Stimulated activated naive CD8-positive, alpha-beta T cell treated with anti-CD3 and anti-CD28 coated beads, Interleukin-15, Interleukin-2, amounts not matched to agents 100 U/mL and 50 U/mL, for 24 hours (primary cell): ENCODE measurements around the gene PPP6R3.
"Not testable (repeated sequence)": the region's sequence is repeated elsewhere in the genome, so short reads cannot be mapped to it uniquely, and the experiment has no call there.

Experiments used
- ATAC-seq: fragments of 150-1000 bp; cut with Tn5 transposase; one replicate; pipeline ENCODE4 v1.10.0; 2021
- DNase-seq: peaks from one replicate; pipeline ENCODE4 v3.0.0; 2021

PPP6R3 gene

DNA sequence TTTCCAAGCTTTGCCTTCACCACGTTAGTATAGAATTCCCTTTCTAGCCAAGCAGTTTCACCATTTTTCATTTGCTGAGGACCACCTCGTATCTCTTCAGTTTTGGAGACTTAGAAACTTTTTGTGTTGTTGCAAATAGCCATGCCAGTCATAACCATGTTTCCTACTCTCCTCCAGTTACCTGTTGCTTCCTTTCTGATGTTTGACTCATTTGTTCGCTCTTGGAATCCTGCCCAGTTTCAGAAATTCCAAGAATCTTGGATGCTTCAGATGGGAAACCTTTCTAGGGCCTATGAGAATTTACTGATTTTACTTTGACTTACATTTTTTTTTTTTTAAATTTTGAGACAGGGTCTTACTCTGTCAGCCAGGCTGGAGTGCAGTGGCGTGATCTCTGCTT is 65.4 kb downstream of the PPP6R3 start:
- ATAC-seq (no peak), DNase-seq (no peak)

DNA sequence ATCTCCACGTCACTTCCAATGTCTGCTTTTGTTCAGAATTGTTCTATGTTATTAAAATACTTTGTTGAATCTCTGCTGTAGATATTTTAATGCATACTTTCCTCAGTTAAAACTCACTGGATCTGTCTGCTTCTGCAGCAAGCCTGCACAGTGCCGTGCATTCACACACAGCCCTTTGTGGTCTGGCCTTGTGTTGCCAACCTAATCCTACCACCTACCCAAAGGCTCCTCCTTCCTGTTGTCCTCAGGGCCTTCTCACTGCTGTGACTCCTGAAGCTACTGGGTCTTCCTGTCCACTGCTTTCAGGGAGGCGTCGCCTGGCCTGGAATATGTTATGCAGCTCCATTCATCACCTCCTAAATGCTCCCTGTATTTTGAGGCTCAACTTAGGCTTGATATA is 67.0 kb downstream of the PPP6R3 start:
- DNase-seq (no peak), ATAC-seq (no peak)

DNA sequence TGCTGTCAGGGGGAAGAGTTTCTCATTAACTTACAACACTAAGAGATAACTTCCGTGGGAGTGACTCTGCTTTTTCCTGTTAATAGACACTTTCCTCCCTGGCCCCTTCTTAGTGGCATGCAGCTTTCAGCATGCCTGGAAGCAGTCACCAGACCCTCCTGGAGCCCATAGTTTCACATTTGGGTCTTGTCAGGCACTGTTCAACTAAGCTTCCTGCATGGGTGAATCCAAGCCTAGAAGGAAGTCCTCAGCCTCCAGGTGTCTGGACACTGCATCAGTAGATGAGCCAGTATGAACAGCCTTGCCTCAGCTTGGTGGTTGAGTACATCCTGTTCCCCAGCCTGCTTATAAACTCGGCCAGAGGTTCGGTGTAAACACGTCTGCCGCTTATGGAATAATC is 68.1 kb downstream of the PPP6R3 start:
- ATAC-seq (peak; percentile 23), DNase-seq (no peak)

DNA sequence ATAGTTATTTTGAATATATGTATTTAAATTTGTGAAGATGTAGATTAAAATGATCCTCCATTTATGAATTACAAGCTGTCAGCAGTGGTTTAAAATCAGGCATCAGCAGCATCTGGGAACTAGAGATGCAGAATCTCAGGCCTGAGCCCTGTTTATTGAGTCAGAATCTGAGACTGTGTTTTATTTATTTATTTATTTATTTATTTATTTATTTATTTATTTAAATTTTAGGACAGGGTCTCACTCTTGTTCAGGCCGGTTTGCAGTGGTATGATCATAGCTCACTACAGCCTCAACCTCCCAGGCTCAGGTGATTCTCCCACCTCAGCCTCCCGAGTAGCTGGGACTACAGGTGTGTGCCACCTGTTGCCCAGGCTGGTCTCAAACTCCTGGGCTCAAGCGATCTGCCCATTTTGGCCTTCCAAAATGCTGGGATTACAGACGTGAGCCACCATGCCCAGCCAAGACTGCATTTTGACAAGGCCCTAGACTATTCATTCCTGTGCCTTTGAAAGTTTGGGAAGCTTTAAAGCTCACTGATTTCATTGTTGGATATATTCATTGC is 70.7 kb downstream of the PPP6R3 start:
- DNase-seq (no peak), ATAC-seq (no peak)

DNA sequence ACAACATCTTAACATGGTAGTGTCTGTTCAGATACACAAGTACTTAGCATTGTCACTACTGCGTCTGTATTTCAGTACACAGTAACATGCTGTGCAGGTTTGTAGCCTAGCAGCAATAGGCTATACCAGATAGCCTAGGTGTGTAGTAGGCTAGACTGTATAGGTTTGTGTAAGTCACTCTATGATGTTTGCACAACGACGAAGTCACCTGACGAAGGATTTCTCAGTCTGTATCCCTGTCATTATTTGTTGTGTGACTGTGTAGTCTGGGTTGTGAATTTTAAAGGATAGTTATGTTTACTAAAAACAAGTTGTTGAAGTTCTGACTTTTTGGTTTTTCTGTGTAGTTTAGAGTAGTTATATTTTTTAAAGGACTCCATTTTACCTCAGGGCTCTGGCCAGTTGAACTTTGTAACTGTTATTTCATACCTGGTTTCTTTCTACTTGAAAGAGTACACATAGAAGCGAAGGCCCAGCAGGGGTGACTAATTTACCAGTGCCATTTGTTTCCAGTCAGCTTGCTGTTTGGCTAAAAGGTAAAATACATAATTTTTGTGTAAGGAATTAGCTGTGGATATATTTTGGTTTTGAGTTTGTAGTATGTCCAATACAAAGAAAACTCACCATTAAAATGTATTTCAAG is 72.3 kb downstream of the PPP6R3 start:
- ATAC-seq: no peak

DNA sequence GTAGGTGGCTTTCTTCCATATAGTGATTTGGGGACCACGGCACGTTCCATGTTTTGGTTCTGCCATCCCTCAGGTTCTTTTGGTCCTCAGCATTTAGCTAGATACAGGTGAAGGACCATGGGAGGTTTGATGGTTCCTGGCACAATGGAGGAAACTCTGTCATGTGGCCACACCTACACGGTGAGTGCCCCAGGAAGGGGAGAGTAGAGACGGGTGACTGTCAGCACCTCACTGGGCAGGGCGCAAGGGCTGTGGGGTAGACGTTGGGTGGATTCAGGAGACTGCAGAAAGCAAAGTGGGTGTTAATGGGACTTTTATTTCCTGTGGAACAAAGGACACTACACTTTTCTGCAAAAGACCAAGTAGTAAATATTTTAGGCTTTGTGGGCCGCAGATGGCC is 73.4 kb downstream of the PPP6R3 start:
- DNase-seq: no peak
- no peak for ATAC-seq

More for the DNA sequence above, 72.3 kb downstream of the PPP6R3 start:
- no peak for DNase-seq

DNA sequence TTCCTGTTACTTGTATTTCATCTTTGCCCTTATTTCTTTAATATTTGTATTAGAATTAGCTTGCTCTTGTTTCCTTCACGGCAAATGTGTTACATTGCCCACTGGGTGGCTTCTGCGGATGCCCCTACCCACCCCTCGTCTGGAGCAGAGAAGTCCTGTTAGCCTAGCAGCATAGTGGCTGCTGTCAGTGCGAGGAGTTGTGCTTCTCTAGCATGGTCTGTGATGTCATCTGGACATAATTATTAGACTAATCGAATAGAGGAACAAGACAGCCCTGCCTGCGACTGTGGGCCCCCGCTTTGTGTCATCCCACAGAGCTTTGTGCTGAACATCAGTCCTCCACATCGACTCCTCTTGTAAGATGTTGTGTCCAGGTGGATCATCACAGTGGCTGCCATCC is 74.5 kb downstream of the PPP6R3 start:
- no peak for DNase-seq
- ATAC-seq: no peak

DNA sequence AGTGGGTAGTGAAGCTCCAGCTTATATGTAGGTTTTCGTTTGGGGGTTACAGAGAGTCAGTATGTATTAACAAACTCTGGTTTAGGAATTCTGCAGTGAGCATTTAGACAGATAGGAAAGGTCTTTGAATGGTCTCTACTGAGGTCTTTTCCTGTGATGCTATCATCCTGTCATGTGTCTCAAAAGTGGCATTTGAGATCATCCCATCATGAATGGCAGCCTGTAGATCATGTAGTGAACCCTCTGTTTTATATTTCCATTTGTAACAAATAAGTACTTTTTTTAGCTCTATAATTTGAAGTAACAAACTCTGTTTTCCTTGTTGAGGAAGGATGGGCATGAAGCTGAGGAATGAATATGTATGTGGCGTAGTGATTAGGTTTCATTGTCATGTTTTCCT is 76.2 kb downstream of the PPP6R3 start:
- DNase-seq: no peak
- ATAC-seq: no peak

DNA sequence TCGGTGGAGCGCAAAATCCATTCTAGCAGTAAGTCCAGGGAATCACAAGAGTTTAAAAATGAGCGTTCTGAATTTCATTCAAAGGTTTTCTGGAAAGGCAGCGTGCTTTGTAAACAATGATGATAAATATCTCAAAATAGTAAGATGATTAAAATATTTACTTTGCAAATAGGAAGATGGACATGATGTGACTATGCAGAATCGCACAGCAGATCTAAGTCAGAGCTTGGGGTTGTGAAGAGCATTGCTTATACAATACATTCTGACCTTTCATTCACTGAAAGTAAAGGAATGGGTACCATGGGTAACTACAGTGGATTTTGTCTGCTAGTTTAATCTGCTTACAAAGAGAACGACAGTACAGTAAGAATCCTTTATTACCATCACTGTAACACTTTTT is 77.5 kb downstream of the PPP6R3 start:
- ATAC-seq (no peak), DNase-seq (no peak)

DNA sequence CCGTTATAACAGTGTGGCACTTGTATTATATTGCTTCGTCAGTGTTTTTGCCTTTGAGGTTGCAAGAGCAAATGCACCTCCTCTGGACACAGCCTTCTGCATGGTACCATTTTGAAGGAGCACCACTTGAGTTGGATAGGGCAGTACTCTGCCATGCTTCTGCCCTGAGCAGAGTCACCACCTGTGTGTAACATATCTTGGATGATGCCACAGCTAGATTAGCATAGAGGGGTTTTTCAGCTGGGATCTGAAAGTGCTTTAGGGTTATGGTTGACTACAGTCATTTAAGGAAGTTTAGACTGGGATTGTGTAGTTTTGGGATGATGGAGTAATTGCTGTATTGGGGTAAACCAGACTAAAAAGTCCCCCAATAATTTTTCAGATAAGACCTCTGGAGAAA is 78.8 kb downstream of the PPP6R3 start:
- ATAC-seq (no peak), DNase-seq (no peak)

DNA sequence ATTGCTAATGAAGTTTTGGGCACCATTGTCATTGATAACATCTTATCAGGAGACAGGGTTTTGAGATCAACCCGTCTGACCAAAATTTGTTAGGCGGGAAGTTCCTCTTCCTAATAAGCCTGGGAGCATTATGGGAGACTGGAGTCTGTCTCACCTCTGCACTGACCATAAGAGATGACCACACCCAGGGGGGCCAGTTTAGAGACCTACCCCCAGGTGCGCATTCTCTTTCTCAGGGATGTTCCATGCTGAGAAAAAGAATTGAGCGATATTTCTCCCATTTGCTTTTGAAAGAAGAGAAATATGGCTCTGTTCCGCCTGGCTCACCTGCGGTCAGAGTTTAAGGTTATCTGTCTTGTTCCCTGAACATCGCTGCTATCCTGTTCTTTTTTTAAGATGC is 80.0 kb downstream of the PPP6R3 start:
- ATAC-seq, DNase-seq: not testable (repeated sequence)

DNA sequence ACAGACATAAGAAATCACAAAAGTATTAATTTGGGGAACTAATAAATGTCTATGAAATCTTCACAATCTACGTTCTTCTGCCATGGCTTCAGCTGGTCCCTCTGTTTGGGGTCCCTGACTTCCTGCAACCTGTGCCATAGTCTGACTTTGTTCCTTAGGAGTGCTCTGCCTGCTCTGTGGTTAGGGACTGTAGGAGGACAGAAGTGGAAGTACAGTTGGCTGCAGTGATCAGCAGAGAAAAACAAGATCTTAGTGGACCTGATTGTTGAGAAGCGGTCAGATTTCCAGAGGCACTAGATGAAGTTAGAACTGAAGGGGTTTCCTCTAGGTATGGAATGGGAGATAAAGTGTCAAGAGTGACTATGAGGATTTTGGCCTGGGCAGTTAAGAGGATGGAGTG is 80.6 kb downstream of the PPP6R3 start:
- ATAC-seq: no peak

DNA sequence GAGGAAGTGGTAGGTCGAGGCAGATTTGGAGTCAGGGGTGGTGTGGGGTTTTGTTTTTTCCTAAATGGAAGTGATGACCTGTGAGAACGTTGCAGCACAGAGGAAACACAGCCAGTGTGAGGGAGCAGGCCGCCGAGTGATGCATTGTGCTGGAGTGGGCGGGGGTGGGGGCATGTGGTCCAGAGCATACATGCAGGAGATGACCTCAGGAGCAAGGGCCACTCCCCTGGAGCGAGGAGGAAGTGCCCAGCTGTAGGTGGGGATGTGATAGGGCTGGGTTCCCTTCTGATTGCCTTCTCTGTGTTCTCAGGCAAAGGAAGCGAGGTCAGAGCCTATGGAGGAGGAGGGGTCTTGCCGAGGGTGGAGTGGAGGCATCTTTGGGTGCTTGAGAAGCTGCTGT is 81.4 kb downstream of the PPP6R3 start:
- ATAC-seq: no peak
- no peak for DNase-seq

More for the DNA sequence above, 80.6 kb downstream of the PPP6R3 start:
- DNase-seq: no peak

DNA sequence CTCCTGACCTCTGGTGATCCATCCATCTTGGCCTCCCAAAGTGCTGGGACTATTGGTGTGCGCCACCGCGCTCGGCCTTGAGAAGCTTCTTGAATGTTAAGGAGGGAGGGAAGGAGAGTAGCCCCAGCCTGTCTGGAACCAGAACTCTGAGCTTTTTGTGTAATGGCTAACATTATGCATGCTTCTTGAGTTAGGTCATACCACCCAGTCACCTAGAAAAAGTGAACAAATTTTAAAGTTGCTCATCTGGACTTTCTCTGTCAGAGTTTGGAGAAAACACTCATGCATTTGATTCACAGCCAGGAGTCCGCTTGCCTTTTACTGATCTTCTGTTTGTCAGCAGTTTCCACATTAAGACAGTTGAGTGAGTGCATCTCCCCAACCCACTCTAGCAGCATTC is 82.1 kb downstream of the PPP6R3 start:
- no peak for ATAC-seq
- DNase-seq: no peak

DNA sequence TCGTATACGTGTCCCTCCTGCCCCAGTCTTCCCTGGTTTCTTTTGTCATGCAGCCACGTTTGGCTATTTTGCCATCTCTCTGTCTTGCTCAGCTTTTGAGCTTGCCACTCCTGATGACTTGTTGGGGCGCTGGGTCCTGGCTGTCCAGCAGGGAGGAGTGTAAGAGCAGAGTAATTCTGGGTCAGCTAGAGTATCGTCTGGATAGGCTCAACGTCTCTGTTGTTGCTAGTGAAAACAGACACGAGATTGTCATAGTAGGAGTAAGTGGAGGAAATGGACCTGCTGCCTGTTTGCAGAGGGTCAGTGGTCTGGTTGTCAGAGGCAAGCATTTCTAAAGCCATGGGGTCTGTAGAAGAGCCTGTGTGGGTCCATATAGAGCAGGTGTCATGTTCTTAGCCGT is 83.0 kb downstream of the PPP6R3 start:
- no peak for DNase-seq
- no peak for ATAC-seq

DNA sequence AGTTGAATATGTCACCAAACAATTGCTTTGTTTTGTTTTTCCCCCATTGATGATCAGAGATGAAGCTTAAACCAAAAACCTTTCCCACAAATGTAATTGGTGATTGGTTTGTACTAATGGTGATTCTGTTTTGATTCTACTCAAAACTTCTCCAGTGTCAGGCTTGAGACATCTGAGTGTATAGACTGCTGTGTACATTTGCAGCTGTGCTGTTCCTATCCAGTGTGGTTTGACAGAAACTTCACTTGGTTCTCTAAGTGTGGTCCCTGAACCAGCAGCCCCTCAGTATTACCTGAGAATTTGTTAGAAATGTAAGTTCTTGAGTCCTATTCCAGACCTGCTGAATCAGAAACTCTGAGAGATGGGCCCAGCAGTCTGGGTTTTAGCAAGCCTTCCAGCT is 84.8 kb downstream of the PPP6R3 start:
- ATAC-seq (no peak), DNase-seq (no peak)

DNA sequence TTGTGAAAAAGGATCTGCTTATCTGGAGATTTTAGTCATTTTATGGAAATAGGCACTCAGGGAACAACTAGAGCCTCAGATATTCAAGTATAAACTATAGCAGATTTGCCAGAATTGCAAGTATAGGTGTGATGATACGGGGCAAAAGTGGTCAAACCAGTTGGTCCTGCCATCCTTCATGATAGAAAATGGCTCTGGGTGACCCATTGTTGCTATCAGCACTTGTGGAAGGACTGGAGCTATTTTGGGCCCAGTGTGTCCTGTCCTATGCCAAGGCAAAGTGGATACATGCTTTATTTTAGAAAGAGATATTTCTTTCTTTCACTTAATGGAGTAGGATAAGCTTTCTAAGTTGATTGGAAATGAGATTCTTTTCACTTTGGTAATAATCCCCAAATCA is 85.2 kb downstream of the PPP6R3 start:
- ATAC-seq: no peak
- DNase-seq: no peak

DNA sequence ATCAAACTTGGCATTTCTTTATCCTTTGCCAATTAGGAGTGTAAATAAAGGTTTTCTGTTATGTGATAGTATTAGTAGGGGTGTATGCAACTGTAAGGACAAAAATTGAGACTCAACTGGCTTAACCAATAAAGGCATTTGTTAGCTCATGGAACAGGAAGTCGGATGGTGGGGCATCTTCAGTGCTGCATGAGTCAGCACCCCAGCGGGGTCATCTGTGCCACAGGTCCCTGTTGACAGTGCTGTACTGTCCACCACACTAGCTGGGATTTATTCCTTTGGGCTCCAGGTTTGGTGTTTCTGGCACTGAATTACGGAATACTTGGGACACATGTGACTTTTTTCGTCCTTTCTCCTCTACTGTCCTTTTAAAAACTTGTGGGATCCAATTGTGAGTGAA is 86.0 kb downstream of the PPP6R3 start:
- ATAC-seq: peak; percentile 55
- no peak for DNase-seq

DNA sequence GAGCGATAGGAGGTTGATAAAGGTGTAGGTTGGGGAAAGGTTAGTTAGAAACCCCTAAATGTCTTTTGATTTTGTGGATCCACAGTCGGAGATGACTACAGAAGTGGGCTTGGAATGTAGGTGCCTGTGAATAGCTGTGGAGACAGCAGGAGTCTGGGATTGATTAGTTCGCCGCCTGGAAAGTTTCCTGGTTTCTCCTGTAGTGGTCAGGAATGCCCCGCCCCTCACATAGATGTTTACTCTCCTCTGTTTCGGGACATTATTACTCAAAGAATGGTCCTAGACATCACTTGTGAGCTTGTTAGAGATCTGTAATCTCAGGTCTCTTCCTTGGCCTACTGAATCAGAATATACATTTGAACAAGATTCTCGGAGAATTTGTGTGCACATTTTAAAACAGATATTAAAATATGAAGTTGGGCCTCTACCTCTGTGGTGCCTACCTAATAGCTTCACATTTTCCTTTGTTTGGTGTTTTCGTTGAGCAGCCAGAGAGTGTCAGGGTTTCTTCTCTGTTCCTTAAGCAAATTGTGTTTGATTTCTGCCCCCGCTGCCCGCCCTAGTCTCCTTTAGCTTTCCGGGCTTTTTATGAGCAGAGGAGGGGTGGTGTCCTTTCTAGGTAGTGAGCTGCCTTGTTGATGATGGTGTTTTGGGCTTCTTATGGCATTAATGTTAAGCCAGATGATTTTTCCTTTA is 89.4 kb downstream of the PPP6R3 start:
- DNase-seq: peak; percentile 14
- peak; percentile 16 for ATAC-seq

DNA sequence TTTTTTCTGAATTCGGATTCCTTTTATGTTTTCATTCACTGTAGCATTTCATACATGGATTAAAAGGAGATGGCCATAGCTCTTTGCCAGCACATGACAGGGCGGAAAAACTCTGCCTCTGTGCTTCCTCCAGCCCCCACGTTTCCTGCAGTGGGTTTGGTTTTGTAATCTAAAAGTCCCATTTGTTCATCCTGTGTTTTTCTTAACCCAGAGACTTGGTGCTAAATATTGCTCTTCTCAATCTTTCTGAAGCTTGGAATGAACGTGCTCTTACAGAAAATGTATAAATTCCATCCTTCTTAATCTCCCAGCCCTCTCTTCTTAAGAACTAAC is 89.9 kb downstream of the PPP6R3 start:
- DNase-seq (peak; percentile 49), ATAC-seq (peak; percentile 48)

DNA sequence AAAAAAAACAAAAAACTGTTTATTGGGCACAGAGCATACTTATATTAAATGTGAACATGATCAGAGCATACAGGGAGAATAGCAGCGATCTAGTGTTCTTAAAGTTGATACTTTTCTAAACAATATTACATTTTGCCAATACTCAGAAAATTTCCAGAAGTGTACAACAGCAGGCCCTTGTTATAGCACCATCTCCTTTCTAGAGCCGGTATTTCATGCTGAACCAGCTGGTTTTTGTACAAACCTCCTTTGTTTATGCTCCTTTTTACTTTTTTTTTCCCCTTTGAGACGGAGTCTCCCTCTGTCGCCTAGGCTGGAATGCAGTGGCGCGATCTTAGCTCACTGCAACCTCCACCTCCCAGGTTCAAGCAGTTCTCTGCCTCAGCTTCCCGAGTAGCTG is 90.7 kb downstream of the PPP6R3 start:
- ATAC-seq (no peak), DNase-seq (no peak)

DNA sequence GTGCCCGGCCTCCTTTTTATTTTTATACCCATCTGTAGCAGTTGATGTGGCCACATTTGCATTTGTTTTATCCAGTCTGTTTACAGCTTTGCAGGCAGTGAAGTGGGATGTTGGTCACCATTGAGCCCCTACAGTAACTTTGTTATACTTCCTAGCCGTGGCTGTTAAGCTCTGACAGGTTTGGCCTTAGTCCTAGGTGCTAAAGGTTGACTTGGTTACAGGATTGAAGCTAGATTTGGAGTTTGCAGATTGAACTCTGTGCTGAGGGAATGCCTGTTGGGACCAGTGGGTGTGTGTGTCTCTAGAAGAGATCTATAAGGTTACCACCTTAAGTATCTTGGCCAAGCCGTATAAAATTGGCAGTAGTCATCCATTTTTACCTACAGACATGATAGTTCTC is 91.2 kb downstream of the PPP6R3 start:
- no peak for ATAC-seq
- DNase-seq: no peak

DNA sequence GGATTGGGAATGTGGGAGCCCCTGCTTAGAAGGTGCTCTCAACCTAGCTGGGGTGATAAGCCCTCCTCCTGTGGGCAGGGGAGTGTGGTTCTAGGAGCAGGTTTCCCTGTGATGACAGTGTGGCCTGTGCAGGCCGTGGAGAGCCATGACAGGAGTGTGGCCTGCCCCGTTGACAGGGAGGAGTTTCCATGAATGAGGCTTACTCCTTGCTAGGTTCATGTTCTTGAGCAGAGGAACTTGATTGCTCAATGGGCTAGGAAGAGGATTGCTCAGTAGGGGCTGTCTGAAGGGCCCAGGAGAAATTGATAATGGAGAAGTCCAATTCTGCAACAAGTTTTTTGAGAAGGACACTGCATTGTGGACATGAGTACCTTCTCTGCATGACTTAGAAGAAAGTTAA is 92.0 kb downstream of the PPP6R3 start:
- DNase-seq (no peak), ATAC-seq (no peak)

DNA sequence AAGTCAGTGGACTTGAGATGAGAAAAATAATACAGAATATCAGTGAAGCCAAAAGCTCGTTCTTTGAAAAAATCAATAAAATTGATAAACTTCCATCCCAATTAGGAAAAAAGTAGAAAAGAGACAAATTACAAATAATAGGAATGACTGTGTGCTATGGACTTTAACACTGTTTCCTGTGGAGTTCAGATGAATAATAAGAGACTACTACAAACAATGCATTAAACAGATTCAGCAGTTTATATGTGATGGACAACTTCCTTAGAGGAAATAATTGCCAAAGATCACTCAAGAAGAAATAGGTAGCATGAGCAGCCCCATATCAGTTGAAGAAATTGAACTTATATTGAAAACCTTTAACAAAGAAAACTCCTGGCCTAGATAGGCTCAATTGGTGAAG is 99.7 kb downstream of the PPP6R3 start:
- DNase-seq (no peak), ATAC-seq (no peak)
